ENCODE measurements around the gene ADAT2. TPM values are rescaled to one million over a fixed set of nuclear protein-coding genes. Genes with fewer than 3 reads are reported as not detected.
"Not testable (repeated sequence)": the region's sequence is repeated elsewhere in the genome, so short reads cannot be mapped to it uniquely, and the experiment has no call there.

The ADAT2 gene
- total RNA-seq, 1 donor from 2014 or later: 7.1 TPM

GRCh38 chr6:143486752-143487151, 36.3 kb upstream of the ADAT2 start:
- no peak for DNase-seq
- H3K9me3 ChIP-seq: no peaks in the 10 kb centered on the region
- H3K4me1 ChIP-seq: no peaks in the 10 kb centered on the region
- no peaks in the 10 kb centered on the region for H3K27me3 ChIP-seq
- TF ChIP-seq CTCF (IDR thresholded peaks at IDR 0.05): no peak
- H3K27ac ChIP-seq: no peak overlapping the region
- intact Hi-C loops (cut with DNase I): no loop called here
- H3K4me3 ChIP-seq: no peak overlapping the region
- ATAC-seq: no peak
- H3K36me3 ChIP-seq: peaks cover 9% of the 10 kb centered on the region

GRCh38 chr6:143485967-143486366, 35.5 kb upstream of the ADAT2 start:
- H3K9me3 ChIP-seq: no peaks in the 10 kb centered on the region
- no peaks in the 10 kb centered on the region for H3K4me1 ChIP-seq
- H3K27me3 ChIP-seq: no peaks in the 10 kb centered on the region
- intact Hi-C loops (cut with DNase I): no loop called here
- TF ChIP-seq CTCF (IDR thresholded peaks at IDR 0.05): no peak
- no peak overlapping the region for H3K4me3 ChIP-seq
- H3K36me3 ChIP-seq: peaks cover 9% of the 10 kb centered on the region
- H3K27ac ChIP-seq: no peak overlapping the region
- DNase-seq (no peak), ATAC-seq (no peak)

GRCh38 chr6:143482593-143482992, 32.1 kb upstream of the ADAT2 start:
- Histone ChIP-seq H3K9me3 (no peaks in the 10 kb centered on the region), H3K27ac (no peak overlapping the region), H3K4me1 (no peaks in the 10 kb centered on the region), H3K27me3 (no peaks in the 10 kb centered on the region), H3K36me3 (peaks cover 34% of the 10 kb centered on the region), H3K4me3 (no peak overlapping the region)
- ATAC-seq (no peak), DNase-seq (no peak)
- intact Hi-C loops (cut with DNase I): no loop called here
- TF ChIP-seq CTCF (IDR thresholded peaks at IDR 0.05): no peak

GRCh38 chr6:143478479-143479062, 28.1 kb upstream of the ADAT2 start:
- ATAC-seq: no peak
- intact Hi-C loops (cut with DNase I): no loop called here
- no peak for TF ChIP-seq CTCF (IDR thresholded peaks at IDR 0.05)

GRCh38 chr6:143476545-143476944, 26.1 kb upstream of the ADAT2 start:
- Histone ChIP-seq H3K4me3 (no peak overlapping the region), H3K27ac (no peak overlapping the region), H3K9me3 (no peaks in the 10 kb centered on the region), H3K27me3 (no peaks in the 10 kb centered on the region), H3K36me3 (peaks cover 59% of the 10 kb centered on the region), H3K4me1 (no peaks in the 10 kb centered on the region)
- TF ChIP-seq CTCF (IDR thresholded peaks at IDR 0.05): no peak
- ATAC-seq: no peak
- intact Hi-C loops (cut with DNase I): no loop called here
- DNase-seq: no peak

More at GRCh38 chr6:143478479-143479062, 28.1 kb upstream of the ADAT2 start:
- H3K4me3 ChIP-seq: no peak overlapping the region
- no peak overlapping the region for H3K27ac ChIP-seq
- H3K4me1 ChIP-seq: no peaks in the 10 kb centered on the region
- DNase-seq: no peak
- H3K27me3 ChIP-seq: no peaks in the 10 kb centered on the region
- H3K36me3 ChIP-seq: peaks cover 45% of the 10 kb centered on the region
- H3K9me3 ChIP-seq: no peaks in the 10 kb centered on the region

GRCh38 chr6:143471822-143472221, 21.3 kb upstream of the ADAT2 start:
- DNase-seq (no peak), ATAC-seq (no peak)
- intact Hi-C loops (cut with DNase I): no loop called here
- H3K36me3 ChIP-seq: peaks cover 33% of the 10 kb centered on the region
- H3K9me3 ChIP-seq: no peaks in the 10 kb centered on the region
- H3K27me3 ChIP-seq: no peaks in the 10 kb centered on the region
- TF ChIP-seq CTCF (IDR thresholded peaks at IDR 0.05): no peak
- H3K4me1 ChIP-seq: no peaks in the 10 kb centered on the region
- H3K4me3 ChIP-seq: no peak overlapping the region
- H3K27ac ChIP-seq: no peak overlapping the region

- ATAC-seq; H3K4me1 ChIP-seq; intact Hi-C loops (cut with DNase I): not testable (repeated sequence)
Measured at GRCh38 chr6:143468823-143469222, 18.3 kb upstream of the ADAT2 start.

More at GRCh38 chr6:143468823-143469222, 18.3 kb upstream of the ADAT2 start:
- H3K36me3 ChIP-seq: peaks cover 22% of the 10 kb centered on the region
- DNase-seq, H3K9me3 ChIP-seq, H3K4me3 ChIP-seq, H3K27me3 ChIP-seq, H3K27ac ChIP-seq: not testable (repeated sequence)

Measured in upper lobe of right lung (tissue), 1 donor.